ENCODE results near the gene EFNB1. TPM values are rescaled to one million over a fixed set of nuclear protein-coding genes. Genes with fewer than 3 reads are reported as not detected.

The EFNB1 gene
- total and polyA plus RNA-seq, 2 of the 4 experiments (the other 2 are of a cell fraction) = 17.9 to 26.8 TPM

- peaks cover 3% of the 10 kb centered on the region; the same call in 1 of the 2 replicates for H3K4me1 ChIP-seq (ENCODE audit: control insufficient read depth, insufficient read depth, low read length)
- no peaks in the 10 kb centered on the region for H3K9me3 ChIP-seq (ENCODE audit: control insufficient read depth, insufficient read depth, low read length)
- H4K5ac ChIP-seq (ENCODE audit: low read depth, low read length) = no peak overlapping the region
- no peak for ATAC-seq (ENCODE audit: low read depth)
- H2AK9ac ChIP-seq (replicated peaks; ENCODE audit: low read depth, low read length, poor library complexity) = no peak overlapping the region
- no CpG with 5 or more reads among the region's 3 CpGs for WGBS, 2 experiments (ENCODE audit: extremely low coverage in 2 of 2, insufficient read length in 1 of 2)
- H2AFZ ChIP-seq (replicated peaks; ENCODE audit: low read length, poor library complexity) = no peak overlapping the region
- no peak overlapping the region for H4K91ac ChIP-seq (ENCODE audit: insufficient read depth, low read depth, low read length)
- in situ Hi-C loops (cut with MboI; ENCODE audit: low sequenced_read_pairs) (loop anchor here (25.0 kb wide), 1 partner anchor 202 kb away; no protein-coding TSS in a partner anchor), intact Hi-C loops (cut with micrococcal nuclease) (loop anchor here (10.0 kb wide), 1 partner anchor 100 kb away; no protein-coding TSS in a partner anchor), dilution Hi-C loops (cut with HindIII; ENCODE audit: low sequenced_read_pairs, unreplicated experiment) (no loop called here)
- peaks cover 5% of the 10 kb centered on the region; the same call in 1 of the 2 replicates for H3K9me1 ChIP-seq (ENCODE audit: insufficient read depth, low read length)
- H3K56ac ChIP-seq (ENCODE audit: extremely low read depth, insufficient read depth, low read length) = no peak overlapping the region
- DNase-seq = no peak
- H3K14ac ChIP-seq (replicated peaks; ENCODE audit: low read depth, low read length) = no peak overlapping the region
- H4K8ac ChIP-seq (ENCODE audit: low read depth in 2 of 2, low read length in 2 of 2) = no peak overlapping the region
- H3K36me3 ChIP-seq (ENCODE audit: control insufficient read depth, insufficient read depth, low read length) = peaks cover 6% of the 10 kb centered on the region; the same call in 1 of the 2 replicates
- H3K4me2 ChIP-seq (ENCODE audit: low read depth, low read length) = no peak overlapping the region
- no peak overlapping the region for H2BK120ac ChIP-seq (ENCODE audit: low read depth, low read length)
- no peak overlapping the region for H3K9ac ChIP-seq (ENCODE audit: low read depth, low read length)
- TF ChIP-seq BHLHE40 (IDR thresholded peaks at IDR 0.05; ENCODE audit: low read depth, low read length) = no peak
- TF ChIP-seq MAZ (IDR thresholded peaks at IDR 0.05; ENCODE audit: borderline replicate concordance, low read depth, low read length) = no peak
- TF ChIP-seq CEBPB (IDR thresholded peaks at IDR 0.05; ENCODE audit: low read depth, low read length) = no peak
- no peak for TF ChIP-seq FOS (IDR thresholded peaks at IDR 0.05; ENCODE audit: low read depth, low read length)
- no peak for TF ChIP-seq RAD21 (IDR thresholded peaks at IDR 0.05; ENCODE audit: low read length)
- TF ChIP-seq, protein P1, sequence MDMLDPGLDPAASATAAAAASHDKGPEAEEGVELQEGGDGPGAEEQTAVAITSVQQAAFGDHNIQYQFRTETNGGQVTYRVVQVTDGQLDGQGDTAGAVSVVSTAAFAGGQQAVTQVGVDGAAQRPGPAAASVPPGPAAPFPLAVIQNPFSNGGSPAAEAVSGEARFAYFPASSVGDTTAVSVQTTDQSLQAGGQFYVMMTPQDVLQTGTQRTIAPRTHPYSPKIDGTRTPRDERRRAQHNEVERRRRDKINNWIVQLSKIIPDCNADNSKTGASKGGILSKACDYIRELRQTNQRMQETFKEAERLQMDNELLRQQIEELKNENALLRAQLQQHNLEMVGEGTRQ (IDR thresholded peaks at IDR 0.05; ENCODE audit: low read depth, low read length) = no peak
- no peak for TF ChIP-seq RCOR1 (IDR thresholded peaks at IDR 0.05; ENCODE audit: insufficient replicate concordance, low read length)
- no peak for TF ChIP-seq SMC3 (IDR thresholded peaks at IDR 0.05; ENCODE audit: low read depth, low read length)
- TF ChIP-seq RFX5 (IDR thresholded peaks at IDR 0.05; ENCODE audit: low read depth, low read length) = no peak
- no peak for TF ChIP-seq NFE2L2 (IDR thresholded peaks at IDR 0.05; ENCODE audit: low read depth, low read length)
- TF ChIP-seq CHD1 (IDR thresholded peaks at IDR 0.05; ENCODE audit: low read depth, low read length) = no peak
- TF ChIP-seq, protein P2, sequence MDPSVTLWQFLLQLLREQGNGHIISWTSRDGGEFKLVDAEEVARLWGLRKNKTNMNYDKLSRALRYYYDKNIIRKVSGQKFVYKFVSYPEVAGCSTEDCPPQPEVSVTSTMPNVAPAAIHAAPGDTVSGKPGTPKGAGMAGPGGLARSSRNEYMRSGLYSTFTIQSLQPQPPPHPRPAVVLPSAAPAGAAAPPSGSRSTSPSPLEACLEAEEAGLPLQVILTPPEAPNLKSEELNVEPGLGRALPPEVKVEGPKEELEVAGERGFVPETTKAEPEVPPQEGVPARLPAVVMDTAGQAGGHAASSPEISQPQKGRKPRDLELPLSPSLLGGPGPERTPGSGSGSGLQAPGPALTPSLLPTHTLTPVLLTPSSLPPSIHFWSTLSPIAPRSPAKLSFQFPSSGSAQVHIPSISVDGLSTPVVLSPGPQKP (IDR thresholded peaks at IDR 0.05; ENCODE audit: borderline replicate concordance, low read depth, low read length) = no peak
- TF ChIP-seq MXI1 (IDR thresholded peaks at IDR 0.05; ENCODE audit: borderline replicate concordance, low read depth, low read length) = no peak
- TF ChIP-seq POLR2A (IDR thresholded peaks at IDR 0.05; ENCODE audit: low read depth, low read length) = no peak
- no peak for TF ChIP-seq CTCF (conservative IDR thresholded peaks at IDR 0.05; ENCODE audit: low read depth, low read length)
- no peak for TF ChIP-seq MAFK (IDR thresholded peaks at IDR 0.05; ENCODE audit: low read depth, low read length)
- no peak overlapping the region for H3K4ac ChIP-seq (ENCODE audit: low read depth, low read length)
- ChIA-PET CTCF (no interaction called here), POLR2A (ENCODE audit: unreplicated experiment) (no interaction called here)
- no peak overlapping the region for H2BK20ac ChIP-seq (ENCODE audit: low read depth, low read length)
- no peak overlapping the region for H3K23ac ChIP-seq (ENCODE audit: low read depth, low read length)
- no peak overlapping the region for H3K18ac ChIP-seq (ENCODE audit: low read depth, low read length)
- no TSS peak for BruUV-seq (replicated peaks)
- H3K27ac ChIP-seq (ENCODE audit: insufficient read depth, low read length) = no peak overlapping the region
- no peak overlapping the region for H2BK5ac ChIP-seq (ENCODE audit: low read depth, low read length, poor library complexity, severe bottlenecking)
- H3K79me1 ChIP-seq (ENCODE audit: low read depth in 1 of 2, low read length in 2 of 2) = peaks cover 2 to 41% of the 10 kb centered on the region in 2 experiments; a peak in 3 of 4 replicates
- H3K4me3 ChIP-seq (ENCODE audit: insufficient read depth, low read depth, low read length) = no peak overlapping the region
- no peak overlapping the region for H2BK15ac ChIP-seq (ENCODE audit: low read depth, low read length)
- H3K27me3 ChIP-seq (ENCODE audit: control insufficient read depth, insufficient read depth, low read length) = no peaks in the 10 kb centered on the region; the same call in 1 of the 2 replicates
- peaks cover 34% of the 10 kb centered on the region for H4K20me1 ChIP-seq (ENCODE audit: insufficient read depth, low read length)
- no peak overlapping the region for H2AK5ac ChIP-seq (ENCODE audit: low read depth, low read length)
These were observed 6.3 kb downstream of the EFNB1 start for GRCh38 chrX:68835104-68835442.
